ENCODE measurements around the gene PSD2. TPM values are rescaled to one million over a fixed set of nuclear protein-coding genes. Genes with fewer than 3 reads are reported as not detected.

PSD2 gene
- total and polyA plus RNA-seq, 10 of the 15 experiments (the other 5 are each of a cell fraction or from before 2014, with no cell fraction given) = 0.02 to 0.14 (median 0.03) TPM; not detected in 5

DNA sequence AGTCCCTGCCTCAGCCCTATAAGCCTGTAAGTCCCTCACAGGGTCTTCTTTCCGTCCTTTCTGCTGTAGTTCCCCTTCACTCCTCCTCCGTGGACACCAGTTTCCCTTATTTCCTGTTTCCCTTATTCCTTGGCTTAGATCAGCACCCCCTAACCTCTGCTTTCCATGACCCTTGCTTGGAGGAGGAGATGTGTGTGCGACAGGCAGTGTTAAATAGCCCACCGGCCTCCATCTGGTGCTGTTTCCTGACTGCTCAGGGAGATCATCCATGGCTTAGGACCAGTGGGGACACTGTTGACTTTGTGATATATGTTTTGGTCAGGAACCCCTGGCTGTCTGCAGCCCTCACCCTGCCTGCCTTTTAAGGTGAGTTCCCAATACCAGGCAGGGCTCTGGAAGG, 34.1 kb upstream of the PSD2 start:
- ChIA-PET POLR2A (no interaction called here), CTCF (interaction anchor here (1.1 to 10.1 kb wide), 2 partner anchors 14 to 130 kb away, joined by 5 to 291 read pairs; no protein-coding TSS in a partner anchor), RAD21 (ENCODE audit: unreplicated experiment) (interaction anchor here (0.7 to 1.2 kb wide), 2 partner anchors 22 to 126 kb away, joined by 4 to 5 read pairs; no protein-coding TSS in a partner anchor), SMC1A (ENCODE audit: uncharacterized antibody, unreplicated experiment) (interaction anchor here (8.7 kb wide), 1 partner anchor 130 kb away, joined by 166 read pairs; no protein-coding TSS in a partner anchor)
- no TSS peak for BruUV-seq (replicated peaks)
- intact Hi-C loops (cut with micrococcal nuclease; ENCODE audit: unreplicated experiment) = no loop called here
- H3K4me3 ChIP-seq = no peak overlapping the region
- WGBS (ENCODE audit: insufficient coverage, insufficient replicate concordance, low lambda C conversion rate, missing lambda C conversion rate) = 37% methylated on average over 4 of the region's 4 CpGs
- H3K27me3 ChIP-seq (replicated peaks in 1 of 2; ENCODE audit: control insufficient read depth in 2 of 2, insufficient read depth in 2 of 2, low read length in 1 of 2) = peaks cover 11 to 17% of the 10 kb centered on the region in 2 experiments
- DNase-seq (ENCODE audit: low read depth, low spot score) (no peak), ATAC-seq (no peak), FAIRE-seq (no peak)
- H3K4me1 ChIP-seq (ENCODE audit: control insufficient read depth, insufficient read depth, low read length) = no peaks in the 10 kb centered on the region
- no peak overlapping the region for H2AFZ ChIP-seq (ENCODE audit: control insufficient read depth, low read depth, low read length)
- H4K20me1 ChIP-seq (ENCODE audit: control insufficient read depth, insufficient read depth) = no peaks in the 10 kb centered on the region
- no peaks in the 10 kb centered on the region for H3K9me3 ChIP-seq (replicated peaks; ENCODE audit: control insufficient read depth, insufficient read depth, low read length)
- no peak overlapping the region for H3K4me2 ChIP-seq (ENCODE audit: control insufficient read depth, insufficient read depth)
- in situ Hi-C loops (cut with MboI) = loop anchor here (5.0 kb wide), 1 partner anchor 129 kb away; no protein-coding TSS in a partner anchor
- no peaks in the 10 kb centered on the region for H3K79me2 ChIP-seq (ENCODE audit: control insufficient read depth, insufficient read depth, low read length)
- no peak overlapping the region for H3K27ac ChIP-seq (ENCODE audit: control insufficient read depth, insufficient read depth)
- no peak overlapping the region for H3K9ac ChIP-seq (ENCODE audit: control insufficient read depth, insufficient read depth, low read length)
- no peaks in the 10 kb centered on the region for H3K36me3 ChIP-seq (ENCODE audit: control insufficient read depth in 2 of 2, insufficient read depth in 2 of 2, low read length in 1 of 2)
- TF ChIP-seq, protein P1, sequence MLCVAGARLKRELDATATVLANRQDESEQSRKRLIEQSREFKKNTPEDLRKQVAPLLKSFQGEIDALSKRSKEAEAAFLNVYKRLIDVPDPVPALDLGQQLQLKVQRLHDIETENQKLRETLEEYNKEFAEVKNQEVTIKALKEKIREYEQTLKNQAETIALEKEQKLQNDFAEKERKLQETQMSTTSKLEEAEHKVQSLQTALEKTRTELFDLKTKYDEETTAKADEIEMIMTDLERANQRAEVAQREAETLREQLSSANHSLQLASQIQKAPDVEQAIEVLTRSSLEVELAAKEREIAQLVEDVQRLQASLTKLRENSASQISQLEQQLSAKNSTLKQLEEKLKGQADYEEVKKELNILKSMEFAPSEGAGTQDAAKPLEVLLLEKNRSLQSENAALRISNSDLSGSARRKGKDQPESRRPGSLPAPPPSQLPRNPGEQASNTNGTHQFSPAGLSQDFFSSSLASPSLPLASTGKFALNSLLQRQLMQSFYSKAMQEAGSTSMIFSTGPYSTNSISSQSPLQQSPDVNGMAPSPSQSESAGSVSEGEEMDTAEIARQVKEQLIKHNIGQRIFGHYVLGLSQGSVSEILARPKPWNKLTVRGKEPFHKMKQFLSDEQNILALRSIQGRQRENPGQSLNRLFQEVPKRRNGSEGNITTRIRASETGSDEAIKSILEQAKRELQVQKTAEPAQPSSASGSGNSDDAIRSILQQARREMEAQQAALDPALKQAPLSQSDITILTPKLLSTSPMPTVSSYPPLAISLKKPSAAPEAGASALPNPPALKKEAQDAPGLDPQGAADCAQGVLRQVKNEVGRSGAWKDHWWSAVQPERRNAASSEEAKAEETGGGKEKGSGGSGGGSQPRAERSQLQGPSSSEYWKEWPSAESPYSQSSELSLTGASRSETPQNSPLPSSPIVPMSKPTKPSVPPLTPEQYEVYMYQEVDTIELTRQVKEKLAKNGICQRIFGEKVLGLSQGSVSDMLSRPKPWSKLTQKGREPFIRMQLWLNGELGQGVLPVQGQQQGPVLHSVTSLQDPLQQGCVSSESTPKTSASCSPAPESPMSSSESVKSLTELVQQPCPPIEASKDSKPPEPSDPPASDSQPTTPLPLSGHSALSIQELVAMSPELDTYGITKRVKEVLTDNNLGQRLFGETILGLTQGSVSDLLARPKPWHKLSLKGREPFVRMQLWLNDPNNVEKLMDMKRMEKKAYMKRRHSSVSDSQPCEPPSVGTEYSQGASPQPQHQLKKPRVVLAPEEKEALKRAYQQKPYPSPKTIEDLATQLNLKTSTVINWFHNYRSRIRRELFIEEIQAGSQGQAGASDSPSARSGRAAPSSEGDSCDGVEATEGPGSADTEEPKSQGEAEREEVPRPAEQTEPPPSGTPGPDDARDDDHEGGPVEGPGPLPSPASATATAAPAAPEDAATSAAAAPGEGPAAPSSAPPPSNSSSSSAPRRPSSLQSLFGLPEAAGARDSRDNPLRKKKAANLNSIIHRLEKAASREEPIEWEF (IDR thresholded peaks at IDR 0.05; ENCODE audit: insufficient replicate concordance, low read depth, low read length) = no peak
- TF ChIP-seq JUND (IDR thresholded peaks at IDR 0.05; ENCODE audit: low read depth, low read length) (no peak), HCFC1 (IDR thresholded peaks at IDR 0.05; ENCODE audit: low read length) (no peak), POU2F2 (IDR thresholded peaks at IDR 0.05; ENCODE audit: borderline replicate concordance, low read depth, low read length) (no peak), SMAD5 (IDR thresholded peaks at IDR 0.05; ENCODE audit: low read depth) (no peak), IKZF2 (IDR thresholded peaks at IDR 0.05) (no peak), GABPA (IDR thresholded peaks at IDR 0.05; ENCODE audit: low read depth) (no peak)
- TF ChIP-seq, protein P2, sequence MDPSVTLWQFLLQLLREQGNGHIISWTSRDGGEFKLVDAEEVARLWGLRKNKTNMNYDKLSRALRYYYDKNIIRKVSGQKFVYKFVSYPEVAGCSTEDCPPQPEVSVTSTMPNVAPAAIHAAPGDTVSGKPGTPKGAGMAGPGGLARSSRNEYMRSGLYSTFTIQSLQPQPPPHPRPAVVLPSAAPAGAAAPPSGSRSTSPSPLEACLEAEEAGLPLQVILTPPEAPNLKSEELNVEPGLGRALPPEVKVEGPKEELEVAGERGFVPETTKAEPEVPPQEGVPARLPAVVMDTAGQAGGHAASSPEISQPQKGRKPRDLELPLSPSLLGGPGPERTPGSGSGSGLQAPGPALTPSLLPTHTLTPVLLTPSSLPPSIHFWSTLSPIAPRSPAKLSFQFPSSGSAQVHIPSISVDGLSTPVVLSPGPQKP (IDR thresholded peaks at IDR 0.05; ENCODE audit: low read depth, low read length) = no peak
- TF ChIP-seq, protein P3, sequence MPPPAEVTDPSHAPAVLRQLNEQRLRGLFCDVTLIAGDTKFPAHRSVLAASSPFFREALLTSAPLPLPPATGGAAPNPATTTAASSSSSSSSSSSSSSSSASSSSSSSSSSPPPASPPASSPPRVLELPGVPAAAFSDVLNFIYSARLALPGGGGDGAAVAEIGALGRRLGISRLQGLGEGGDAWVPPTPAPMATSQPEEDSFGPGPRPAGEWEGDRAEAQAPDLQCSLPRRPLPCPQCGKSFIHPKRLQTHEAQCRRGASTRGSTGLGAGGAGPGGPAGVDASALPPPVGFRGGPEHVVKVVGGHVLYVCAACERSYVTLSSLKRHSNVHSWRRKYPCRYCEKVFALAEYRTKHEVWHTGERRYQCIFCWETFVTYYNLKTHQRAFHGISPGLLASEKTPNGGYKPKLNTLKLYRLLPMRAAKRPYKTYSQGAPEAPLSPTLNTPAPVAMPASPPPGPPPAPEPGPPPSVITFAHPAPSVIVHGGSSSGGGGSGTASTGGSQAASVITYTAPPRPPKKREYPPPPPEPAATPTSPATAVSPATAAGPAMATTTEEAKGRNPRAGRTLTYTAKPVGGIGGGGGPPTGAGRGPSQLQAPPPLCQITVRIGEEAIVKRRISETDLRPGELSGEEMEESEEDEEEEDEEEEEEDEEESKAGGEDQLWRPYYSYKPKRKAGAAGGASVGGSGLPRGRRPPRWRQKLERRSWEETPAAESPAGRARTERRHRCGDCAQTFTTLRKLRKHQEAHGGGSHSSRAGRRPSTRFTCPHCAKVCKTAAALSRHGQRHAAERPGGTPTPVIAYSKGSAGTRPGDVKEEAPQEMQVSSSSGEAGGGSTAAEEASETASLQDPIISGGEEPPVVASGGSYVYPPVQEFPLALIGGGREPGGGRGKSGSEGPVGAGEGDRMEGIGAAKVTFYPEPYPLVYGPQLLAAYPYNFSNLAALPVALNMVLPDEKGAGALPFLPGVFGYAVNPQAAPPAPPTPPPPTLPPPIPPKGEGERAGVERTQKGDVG (CRISPR knock-in tag; IDR thresholded peaks at IDR 0.05) = no peak
- TF ChIP-seq, protein P4, sequence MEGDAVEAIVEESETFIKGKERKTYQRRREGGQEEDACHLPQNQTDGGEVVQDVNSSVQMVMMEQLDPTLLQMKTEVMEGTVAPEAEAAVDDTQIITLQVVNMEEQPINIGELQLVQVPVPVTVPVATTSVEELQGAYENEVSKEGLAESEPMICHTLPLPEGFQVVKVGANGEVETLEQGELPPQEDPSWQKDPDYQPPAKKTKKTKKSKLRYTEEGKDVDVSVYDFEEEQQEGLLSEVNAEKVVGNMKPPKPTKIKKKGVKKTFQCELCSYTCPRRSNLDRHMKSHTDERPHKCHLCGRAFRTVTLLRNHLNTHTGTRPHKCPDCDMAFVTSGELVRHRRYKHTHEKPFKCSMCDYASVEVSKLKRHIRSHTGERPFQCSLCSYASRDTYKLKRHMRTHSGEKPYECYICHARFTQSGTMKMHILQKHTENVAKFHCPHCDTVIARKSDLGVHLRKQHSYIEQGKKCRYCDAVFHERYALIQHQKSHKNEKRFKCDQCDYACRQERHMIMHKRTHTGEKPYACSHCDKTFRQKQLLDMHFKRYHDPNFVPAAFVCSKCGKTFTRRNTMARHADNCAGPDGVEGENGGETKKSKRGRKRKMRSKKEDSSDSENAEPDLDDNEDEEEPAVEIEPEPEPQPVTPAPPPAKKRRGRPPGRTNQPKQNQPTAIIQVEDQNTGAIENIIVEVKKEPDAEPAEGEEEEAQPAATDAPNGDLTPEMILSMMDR (IDR thresholded peaks at IDR 0.05 in 2 of 3, conservative IDR thresholded peaks at IDR 0.05 in 1 of 3; ENCODE audit: control insufficient read depth in 2 of 3, extremely low read depth in 1 of 3, insufficient read depth in 1 of 3, low read depth in 3 of 3, low read length in 3 of 3) = no peak
- TF ChIP-seq, protein P5, sequence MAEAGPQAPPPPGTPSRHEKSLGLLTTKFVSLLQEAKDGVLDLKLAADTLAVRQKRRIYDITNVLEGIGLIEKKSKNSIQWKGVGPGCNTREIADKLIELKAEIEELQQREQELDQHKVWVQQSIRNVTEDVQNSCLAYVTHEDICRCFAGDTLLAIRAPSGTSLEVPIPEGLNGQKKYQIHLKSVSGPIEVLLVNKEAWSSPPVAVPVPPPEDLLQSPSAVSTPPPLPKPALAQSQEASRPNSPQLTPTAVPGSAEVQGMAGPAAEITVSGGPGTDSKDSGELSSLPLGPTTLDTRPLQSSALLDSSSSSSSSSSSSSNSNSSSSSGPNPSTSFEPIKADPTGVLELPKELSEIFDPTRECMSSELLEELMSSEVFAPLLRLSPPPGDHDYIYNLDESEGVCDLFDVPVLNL (IDR thresholded peaks at IDR 0.05; ENCODE audit: low read depth, low read length) = no peak

All from GM12878 (cell line).